SKM-1 treated with dmso at 0.1 percent for 144 hours (cell line): ENCODE results near the gene YES1.

Source experiments
- DNase-seq: peaks from one replicate; lab custom pipeline; 2025; ENCODE audit not compliant: unreplicated experiment; lab: John Stamatoyannopoulos, UW

Gene YES1

GRCh38 chr18:811892-812375, at the start of gene YES1:
Gene YES1, minus strand, starts transcription at chr18:812242. Its CDS starts 55,415 bp downstream, at chr18:756827.
- DNase-seq = no peak

GRCh38 chr18:857986-858385, 45.9 kb upstream of the YES1 start:
- DNase-seq = no peak

- no peak for DNase-seq
Observed at GRCh38 chr18:853471-853870, 41.4 kb upstream of the YES1 start.

GRCh38 chr18:850960-851359, 38.9 kb upstream of the YES1 start:
- DNase-seq = no peak

- DNase-seq = no peak
Observed at GRCh38 chr18:849021-849420, 37.0 kb upstream of the YES1 start.

GRCh38 chr18:848062-848861, 36.2 kb upstream of the YES1 start:
- DNase-seq = no peak

- peak; percentile 27 for DNase-seq
Observed at GRCh38 chr18:845152-845819, 33.2 kb upstream of the YES1 start.

GRCh38 chr18:841647-842370, 29.8 kb upstream of the YES1 start:
- no peak for DNase-seq

- DNase-seq = no peak
Observed at GRCh38 chr18:840516-840915, 28.5 kb upstream of the YES1 start.

- DNase-seq = no peak
Observed at GRCh38 chr18:840023-840408, 28.0 kb upstream of the YES1 start.

GRCh38 chr18:839224-840022, 27.4 kb upstream of the YES1 start:
- peak; percentile 67 for DNase-seq

GRCh38 chr18:837922-838321, 25.9 kb upstream of the YES1 start:
- DNase-seq = no peak

- DNase-seq = no peak
Observed at GRCh38 chr18:834082-834720, 22.2 kb upstream of the YES1 start.

GRCh38 chr18:833197-833596, 21.2 kb upstream of the YES1 start:
- no peak for DNase-seq

- no peak for DNase-seq
Observed at GRCh38 chr18:832085-832681, 20.1 kb upstream of the YES1 start.

GRCh38 chr18:830315-830901, 18.4 kb upstream of the YES1 start:
- peak; percentile 68 for DNase-seq

- DNase-seq = no peak
Observed at GRCh38 chr18:829432-829831, 17.4 kb upstream of the YES1 start.

- no peak for DNase-seq
Observed at GRCh38 chr18:827093-827677, 15.1 kb upstream of the YES1 start.

- DNase-seq = no peak
Observed at GRCh38 chr18:825891-826585, 14.0 kb upstream of the YES1 start.
